NCI-H446 treated with DMSO at 0.1 percent for 48 hours (cell line): ENCODE measurements around the gene GAB3.
"Not testable (repeated sequence)": the region's sequence is repeated elsewhere in the genome, so short reads cannot be mapped to it uniquely, and the experiment has no call there.

Source experiments
- DNase-seq: peaks from one replicate; lab custom pipeline; 2025; lab: John Stamatoyannopoulos, UW

Gene GAB3

DNA sequence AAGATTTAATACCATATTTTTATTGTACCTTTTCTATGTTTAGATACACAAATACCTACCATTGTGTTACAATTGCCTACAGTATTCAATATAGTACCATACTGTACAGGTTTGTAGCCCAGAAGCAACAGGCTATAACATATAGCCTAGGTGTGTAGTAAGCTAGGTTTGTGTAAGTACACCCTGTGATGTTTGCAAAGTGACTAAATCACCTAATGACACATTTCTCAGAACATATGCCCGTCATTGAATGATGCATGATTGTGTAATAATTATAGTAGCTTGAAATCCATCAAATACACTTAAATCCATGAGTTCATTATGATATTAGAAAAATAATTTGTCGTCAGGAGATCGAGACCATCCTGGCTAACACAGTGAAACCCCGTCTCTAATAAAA, 30.8 kb downstream of the GAB3 start:
- no peak for DNase-seq

DNA sequence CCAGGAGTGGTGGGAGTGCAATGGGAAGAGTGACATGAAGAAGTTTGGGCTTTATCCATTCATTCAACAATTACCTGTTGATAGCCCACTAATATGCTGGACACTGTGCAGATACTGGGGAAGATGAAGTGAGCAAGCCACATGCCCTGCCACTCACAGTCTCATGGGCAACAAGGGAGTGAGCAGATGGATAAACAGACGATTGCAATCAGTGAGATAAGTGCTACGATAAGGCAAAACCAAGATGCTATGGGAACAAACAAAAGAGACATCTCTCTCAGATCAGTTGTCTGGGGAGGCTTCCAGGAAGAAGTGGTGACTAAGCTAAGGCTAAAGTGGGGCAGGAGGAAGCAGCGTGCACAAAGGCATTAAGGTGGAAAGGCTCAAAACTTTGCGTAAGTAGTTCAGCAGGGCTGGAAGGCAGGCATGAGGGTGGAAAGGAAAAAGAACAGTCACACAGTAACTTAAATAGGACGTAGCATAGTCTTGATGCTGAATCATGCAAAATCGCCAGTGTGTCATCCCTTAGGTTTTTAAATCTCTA, 31.7 kb downstream of the GAB3 start:
- no peak for DNase-seq

DNA sequence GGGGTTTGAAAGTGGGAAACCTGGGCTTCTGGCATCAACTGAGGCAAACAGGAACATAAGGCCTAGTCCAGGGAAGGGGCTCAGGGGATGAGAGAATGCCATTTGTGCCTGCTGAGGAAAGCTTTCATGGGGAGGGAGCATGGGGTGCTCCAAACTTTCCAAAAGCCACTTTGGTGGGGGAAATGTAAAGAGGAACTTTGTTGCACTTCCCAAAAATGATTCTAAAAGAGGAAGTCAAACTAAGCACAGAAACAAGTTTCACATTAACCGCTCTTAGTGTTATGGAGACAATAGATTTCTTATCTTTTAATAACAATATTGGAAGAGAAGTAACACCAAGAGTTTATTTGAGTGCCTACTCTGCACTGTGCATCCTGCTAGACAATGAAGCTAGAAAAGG, 32.3 kb downstream of the GAB3 start:
- DNase-seq: no peak

DNA sequence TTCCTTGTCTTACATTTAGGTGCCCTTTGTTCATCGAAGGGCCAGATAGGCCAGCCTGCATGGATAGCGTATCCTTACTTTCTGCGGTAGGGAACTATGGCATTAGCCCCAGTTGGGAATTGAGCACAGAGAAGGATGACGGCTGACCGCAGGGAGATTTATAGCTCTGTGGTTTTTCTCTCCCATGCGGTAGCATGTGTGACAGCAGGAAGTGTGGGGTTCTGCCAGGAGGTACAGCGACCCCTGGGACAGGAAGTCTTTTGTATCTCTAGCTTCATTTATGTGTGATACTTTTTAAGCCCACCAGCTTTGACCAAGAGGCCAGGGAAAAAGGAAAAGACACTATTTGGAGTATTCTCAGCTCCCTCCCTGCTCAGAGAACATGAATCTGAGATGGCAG, 33.1 kb downstream of the GAB3 start:
- DNase-seq: no peak

DNA sequence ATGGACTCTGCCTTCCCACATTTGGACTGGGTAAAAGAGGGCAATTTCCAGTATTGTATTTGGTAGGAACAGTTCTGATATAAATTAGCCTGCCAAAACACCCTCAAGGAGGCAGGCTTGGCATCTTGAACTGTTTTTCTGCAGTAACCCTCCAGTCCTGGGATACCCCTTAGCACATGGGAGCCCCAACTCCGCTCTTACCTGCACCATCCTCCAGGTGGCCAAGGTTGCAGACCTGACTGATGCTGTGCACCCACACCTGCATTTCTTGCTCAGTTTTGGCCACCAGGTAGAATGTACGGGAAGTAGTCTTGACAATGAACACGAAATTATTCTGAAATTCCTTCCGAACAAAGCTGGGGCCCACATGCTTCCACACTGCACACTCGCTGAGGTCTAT, 35.1 kb downstream of the GAB3 start:
- DNase-seq: no peak

DNA sequence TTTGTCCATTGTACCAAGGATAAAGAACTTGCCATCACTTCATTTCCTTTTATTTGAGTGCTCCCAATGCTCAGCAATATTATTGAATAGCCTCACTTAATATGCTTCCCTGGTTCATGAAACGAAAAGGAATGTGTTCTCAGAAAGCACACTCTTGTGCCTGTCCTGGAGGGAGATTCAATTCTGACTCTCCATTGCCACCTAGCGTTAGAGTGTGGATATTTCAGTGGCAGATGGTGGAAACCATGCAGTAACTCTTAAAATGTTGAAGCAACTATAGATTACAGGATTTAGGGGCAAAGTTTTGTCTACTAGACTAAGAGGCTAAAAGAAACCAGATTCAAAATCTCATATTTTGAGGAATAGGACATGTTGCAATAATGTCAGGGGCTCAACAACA, 36.0 kb downstream of the GAB3 start:
- no peak for DNase-seq

DNA sequence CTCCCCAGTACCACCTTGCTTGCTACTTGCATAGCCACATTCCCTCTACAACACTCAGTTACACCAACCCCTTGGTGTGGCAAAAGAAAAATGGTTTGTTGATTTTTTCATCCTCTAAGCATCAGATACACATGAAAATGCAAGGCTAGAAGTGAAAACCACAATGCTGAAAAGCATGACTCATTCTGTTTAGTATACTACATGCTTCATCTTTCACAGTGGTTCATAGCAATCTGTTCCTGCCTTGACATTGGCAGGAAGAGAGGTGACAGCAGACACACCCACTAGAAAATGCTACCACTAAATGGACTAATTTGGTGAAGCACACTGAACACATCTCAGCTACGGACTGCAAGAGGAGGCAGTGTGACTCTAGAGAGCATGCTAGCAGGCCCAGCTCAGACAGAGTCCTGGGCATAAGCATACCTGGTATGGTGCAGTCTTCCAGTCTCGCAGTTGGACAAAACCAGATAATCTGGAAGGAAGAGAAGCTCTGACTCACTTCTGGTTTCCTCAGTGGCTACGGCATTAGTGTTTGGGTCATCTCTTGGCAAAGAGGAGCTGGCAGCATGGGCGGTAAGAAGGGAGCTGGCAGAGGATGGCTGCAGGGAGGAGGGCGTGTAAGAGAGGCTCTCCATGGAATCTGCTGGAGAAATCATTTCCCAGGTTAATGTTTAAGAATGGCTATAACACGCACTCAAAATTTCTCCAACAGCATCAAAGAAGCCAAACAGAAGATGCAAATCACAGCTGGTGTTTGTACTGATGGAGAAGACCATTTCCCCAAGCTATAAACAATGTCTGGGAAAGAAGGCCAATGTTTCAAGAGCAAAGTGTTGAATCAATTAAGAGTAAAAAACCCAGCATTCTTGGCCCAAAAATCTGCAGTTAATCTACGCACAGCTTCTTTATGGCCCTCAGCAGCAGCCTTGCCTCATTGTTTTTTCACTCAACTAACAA, 37.8 kb downstream of the GAB3 start:
- DNase-seq: peak; percentile 8

DNA sequence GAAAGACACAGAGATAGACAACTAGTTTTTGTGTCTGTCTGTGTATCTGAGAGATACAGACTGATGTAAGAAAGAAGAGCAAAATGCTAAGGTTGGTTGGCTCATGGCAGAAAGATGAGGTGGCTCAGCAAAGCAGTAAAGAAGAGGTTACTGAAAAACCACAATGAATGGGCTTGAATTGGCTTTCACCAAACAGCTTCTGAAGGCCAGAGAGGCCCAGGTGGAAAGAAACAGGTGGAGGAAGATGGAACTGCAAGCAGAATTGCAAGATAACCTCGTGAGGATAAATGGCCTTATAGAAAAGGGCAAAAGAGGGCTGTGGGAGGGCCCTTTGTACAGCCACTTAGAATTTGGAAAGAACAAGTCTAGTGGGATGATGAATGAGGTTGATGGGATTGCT, 39.6 kb downstream of the GAB3 start:
- no peak for DNase-seq

DNA sequence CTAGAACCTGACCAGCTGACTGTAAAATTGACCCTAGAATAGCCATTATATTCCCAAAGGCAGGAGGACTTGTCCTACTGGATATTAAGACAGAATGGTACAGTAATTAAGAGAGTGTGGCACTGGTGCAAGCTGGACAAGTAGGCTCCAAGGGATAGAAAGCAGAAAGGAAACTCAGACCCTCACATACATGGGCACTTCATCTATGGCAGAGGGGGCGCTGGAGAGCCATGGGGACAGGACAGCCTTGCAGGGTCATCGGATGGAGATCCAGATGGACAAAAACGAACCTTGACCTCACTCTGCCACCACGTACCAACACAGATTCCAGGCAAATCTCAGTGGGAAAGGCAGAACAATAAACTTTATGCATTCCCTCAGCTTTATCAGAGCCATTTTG, 40.6 kb downstream of the GAB3 start:
- no peak for DNase-seq

DNA sequence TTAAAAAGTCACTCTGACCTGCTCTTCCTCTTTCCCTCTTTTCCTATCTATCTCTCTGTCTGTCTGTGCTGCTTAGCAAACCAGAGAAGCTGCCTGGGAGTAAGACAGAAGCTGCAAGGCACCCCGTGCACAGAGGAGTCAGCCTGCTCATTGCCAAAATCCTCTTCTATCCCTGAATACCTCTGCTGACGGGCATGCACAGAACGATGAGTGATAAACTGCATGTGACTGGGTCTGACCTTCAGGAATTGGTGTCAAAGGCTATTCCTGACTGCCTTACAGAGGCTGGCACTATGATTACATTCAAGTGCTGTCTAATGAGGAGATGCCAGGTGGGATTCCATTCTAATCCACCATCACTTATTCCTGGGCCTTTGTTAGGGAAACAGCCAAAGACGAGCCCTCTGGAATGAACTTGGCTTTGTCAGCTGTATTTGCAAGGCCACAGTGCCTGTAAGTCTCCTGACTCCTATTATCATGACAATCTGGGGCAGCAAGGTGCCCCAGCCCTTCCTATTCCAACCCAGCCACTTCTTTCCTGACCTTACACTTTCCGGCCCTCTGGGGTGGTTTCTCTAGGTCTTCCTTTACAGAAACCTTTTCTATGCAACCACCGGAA, 52.1 kb downstream of the GAB3 start:
- no peak for DNase-seq

- DNase-seq: no peak
Observed at GRCh38 chrX:154696676-154697045, 54.2 kb downstream of the GAB3 start.

- DNase-seq: peak; percentile 0
Observed at GRCh38 chrX:154695911-154696675, 54.8 kb downstream of the GAB3 start.

- no peak for DNase-seq
Observed at GRCh38 chrX:154693394-154693793, 57.5 kb downstream of the GAB3 start.

DNA sequence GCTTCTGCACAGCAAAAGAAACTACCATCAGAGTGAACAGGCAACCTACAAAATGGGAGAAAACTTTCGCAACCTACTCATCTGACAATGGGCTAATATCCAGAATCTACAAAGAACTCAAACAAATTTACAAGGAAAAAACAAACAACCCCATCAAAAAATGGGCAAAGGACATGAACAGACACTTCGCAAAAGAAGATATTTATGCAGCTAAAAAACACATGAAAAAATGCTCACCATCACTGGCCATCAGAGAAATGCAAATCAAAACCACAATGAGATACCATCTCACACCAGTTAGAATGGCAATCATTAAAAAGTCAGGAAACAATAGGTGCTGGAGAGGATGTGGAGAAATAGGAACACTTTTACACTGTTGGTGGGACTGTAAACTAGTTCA, 60.4 kb downstream of the GAB3 start:
- DNase-seq: not testable (repeated sequence)

- DNase-seq: not testable (repeated sequence)
Observed at GRCh38 chrX:154672084-154672483, 78.8 kb downstream of the GAB3 start.

- DNase-seq: not testable (repeated sequence)
Observed at GRCh38 chrX:154670848-154671247, 80.0 kb downstream of the GAB3 start.

- no peak for DNase-seq
Observed at GRCh38 chrX:154661899-154662298, 89.0 kb downstream of the GAB3 start.

DNA sequence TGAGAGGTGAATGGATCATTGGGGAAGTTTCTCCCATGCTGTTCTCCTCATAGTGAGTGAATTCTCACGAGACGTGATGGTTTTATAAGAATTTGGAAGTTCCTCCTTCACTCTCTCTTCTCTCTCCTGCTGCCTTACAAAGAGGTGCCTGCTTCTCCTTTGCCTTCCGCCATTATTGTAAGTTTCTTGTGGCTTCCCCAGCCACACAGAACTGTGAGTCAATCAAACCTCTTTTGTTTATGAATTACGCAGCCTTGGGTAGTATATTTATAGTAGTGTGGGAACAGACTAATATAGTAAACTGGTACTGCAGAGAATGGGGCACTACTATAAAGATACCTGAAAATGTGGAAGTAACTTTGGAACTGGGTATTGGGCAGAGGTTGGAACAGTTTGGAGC, 89.7 kb downstream of the GAB3 start:
- DNase-seq: no peak

DNA sequence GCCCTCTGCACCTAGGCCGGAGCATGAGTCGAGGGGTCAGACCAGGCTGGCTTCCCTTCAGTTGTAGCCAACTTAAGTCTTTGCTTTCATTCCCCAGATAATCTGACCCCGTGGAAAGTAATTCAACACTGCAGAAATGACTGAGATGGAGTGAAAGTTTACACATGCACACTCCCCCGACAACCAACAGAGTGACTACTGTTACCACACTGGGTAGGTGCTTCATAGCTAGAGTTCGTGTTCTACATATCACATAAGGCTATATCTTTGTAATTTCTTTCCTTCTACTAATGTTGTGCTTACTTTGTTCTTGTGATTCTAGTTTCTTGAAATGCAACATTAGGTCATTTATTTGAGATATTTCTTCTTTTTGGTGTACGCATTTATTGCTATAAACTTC, 90.3 kb downstream of the GAB3 start:
- no peak for DNase-seq

DNA sequence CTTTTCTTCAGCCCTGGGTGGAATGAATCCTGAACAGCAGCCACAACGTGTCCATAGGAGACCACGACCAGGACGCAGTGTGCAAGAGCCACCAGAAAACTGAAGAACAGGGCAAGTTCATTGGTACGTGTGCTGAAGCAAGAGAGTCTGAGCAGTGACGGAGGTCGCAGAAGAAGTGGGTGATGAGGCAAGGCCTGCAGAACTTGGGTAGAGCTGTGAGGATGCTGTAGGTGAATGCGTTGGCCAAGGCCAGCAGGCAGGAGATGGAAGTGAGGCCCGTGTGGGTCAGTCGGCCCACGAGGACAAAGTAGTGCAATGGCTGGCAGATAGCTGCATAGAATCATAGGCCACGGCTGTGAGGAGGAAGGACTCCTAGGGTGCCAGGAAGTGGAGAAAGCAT, 91.9 kb downstream of the GAB3 start:
- no peak for DNase-seq

DNA sequence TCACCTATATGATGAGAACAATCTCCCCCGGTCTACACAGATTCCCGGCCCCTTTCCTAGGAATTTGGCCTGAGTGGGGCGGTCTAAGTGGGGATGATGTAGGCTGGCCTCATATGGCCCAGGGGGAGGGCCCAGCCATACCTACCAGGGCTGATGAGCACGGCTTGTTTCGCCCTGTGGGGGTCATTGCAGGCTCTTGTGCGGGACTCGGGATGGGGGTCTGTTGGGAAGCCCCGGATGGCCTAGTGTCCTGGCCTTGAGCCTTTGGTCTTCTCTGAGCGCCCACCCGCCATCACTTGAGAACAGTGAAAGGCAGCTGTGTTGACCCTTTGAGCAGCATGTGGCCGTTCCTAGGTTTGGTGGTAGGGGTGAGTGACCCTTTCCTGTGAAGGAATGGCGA, 92.7 kb downstream of the GAB3 start:
- DNase-seq: no peak

GRCh38 chrX:154657226-154657805, 93.6 kb downstream of the GAB3 start:
- no peak for DNase-seq
